Cardiac muscle cell (in vitro differentiated cells and primary cell): Measurements from ENCODE around the gene TRMT61A. TPM values are rescaled to one million over a fixed set of nuclear protein-coding genes. Genes with fewer than 3 reads are reported as not detected.

ENCODE experiments used
- DNase-seq, 2 donors: peaks; one replicate each; pipeline versions ENCODE4 v3.0.0 to v3.0.0-alpha.2; 2010 to 2017; ENCODE audit warnings: low read depth in 1 of 2, low spot score in 1 of 2
- H3K27ac ChIP-seq: fragments of 200-600 bp; sonication (generic); 2 replicates; pipeline ENCODE4 v1.5.1; 2016
- H3K27me3 ChIP-seq: fragments of 200-600 bp; sonication (generic); 2 replicates; pipeline ENCODE4 v1.6.0; 2016; ENCODE audit warnings: control low read depth
- H3K36me3 ChIP-seq: fragments of 200-600 bp; sonication (generic); 2 replicates; pipeline ENCODE4 v1.5.1; 2016; ENCODE audit warnings: control low read depth
- H3K4me1 ChIP-seq: fragments of 200-600 bp; sonication (generic); 2 replicates; pipeline ENCODE4 v1.8.1; 2017; ENCODE audit warnings: low read depth, mild to moderate bottlenecking, mixed run types
- H3K4me3 ChIP-seq: fragments of 200-600 bp; sonication (generic); 2 replicates; pipeline ENCODE4 v1.5.1; 2016; ENCODE audit warnings: mild to moderate bottlenecking
- H3K9me3 ChIP-seq: fragments of 200-600 bp; sonication (generic); 2 replicates; pipeline ENCODE4 v1.5.1; 2017; ENCODE audit warnings: low read depth, mild to moderate bottlenecking, control low read depth
- polyA plus RNA-seq: library from polyadenylated mRNA; unstranded; fragments of >200 nt; fragmentation: Nextera tagmentation; extraction: Ambion mirVana; gene quantifications from 2 replicates; pipeline ENCODE4 v1.2.1, GENCODE V29; 2016
- total RNA-seq: library from RNA; depleted of rRNA; stranded (reverse); fragments of >200 nt; gene quantifications from 2 replicates; pipeline ENCODE4 v1.2.3, GENCODE V29; 2016
- TF ChIP-seq, protein P1 (sequence below): IDR thresholded peaks from 2 replicates; pipeline ENCODE4 v1.5.1; 2012; ENCODE audit warnings: low read depth, mild to moderate bottlenecking, low read length

TRMT61A gene
- total and polyA plus RNA-seq, 2 experiments from 2014 or later, result 7.4 to 7.5 TPM

DNA sequence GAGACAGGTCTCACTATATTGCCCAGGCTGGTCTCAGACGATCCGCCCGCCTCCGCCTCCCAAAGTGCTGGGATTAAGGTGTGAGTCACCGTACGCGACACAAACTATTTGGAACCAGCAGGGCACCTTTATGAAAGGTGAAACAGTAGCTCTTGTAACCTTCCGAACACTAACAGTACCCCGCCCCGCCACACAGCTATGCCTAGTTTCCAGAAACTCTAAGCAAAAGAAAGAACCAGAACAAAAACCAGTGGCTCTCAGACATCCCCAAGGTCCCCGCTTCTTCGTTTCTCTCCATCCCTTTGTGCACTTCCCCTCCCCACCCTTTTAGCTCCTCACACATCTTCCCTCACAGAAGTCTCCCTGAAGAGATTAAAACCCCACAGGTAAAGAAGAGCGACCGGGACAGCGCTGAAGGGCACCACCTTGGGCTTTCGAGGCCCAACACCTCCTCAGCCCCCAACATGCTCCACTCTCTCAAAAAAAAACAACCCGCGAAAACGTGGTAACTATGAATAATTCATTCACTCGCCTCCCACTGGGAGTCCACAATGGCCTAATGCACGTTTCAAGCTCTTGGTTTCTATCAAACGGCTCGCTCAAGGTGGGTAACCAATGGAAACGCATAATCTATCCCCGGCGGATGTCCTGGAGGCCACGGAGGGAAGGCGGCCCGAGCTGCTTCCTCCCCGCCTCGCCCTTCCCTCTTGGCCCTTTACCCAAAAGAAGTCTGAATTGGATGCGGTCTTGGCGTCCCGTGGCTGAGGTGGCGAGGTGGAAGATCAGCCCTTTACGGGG, 32.6 kb downstream of the TRMT61A start:
- H3K4me1 ChIP-seq, result peaks cover 20% of the 10 kb centered on the region
- H3K9me3 ChIP-seq, result no peaks in the 10 kb centered on the region
- H3K27me3 ChIP-seq, result no peaks in the 10 kb centered on the region
- peak overlapping the region; percentile 99 for H3K27ac ChIP-seq
- DNase-seq, result peak; percentile 61 to 71
- TF ChIP-seq, protein P1, sequence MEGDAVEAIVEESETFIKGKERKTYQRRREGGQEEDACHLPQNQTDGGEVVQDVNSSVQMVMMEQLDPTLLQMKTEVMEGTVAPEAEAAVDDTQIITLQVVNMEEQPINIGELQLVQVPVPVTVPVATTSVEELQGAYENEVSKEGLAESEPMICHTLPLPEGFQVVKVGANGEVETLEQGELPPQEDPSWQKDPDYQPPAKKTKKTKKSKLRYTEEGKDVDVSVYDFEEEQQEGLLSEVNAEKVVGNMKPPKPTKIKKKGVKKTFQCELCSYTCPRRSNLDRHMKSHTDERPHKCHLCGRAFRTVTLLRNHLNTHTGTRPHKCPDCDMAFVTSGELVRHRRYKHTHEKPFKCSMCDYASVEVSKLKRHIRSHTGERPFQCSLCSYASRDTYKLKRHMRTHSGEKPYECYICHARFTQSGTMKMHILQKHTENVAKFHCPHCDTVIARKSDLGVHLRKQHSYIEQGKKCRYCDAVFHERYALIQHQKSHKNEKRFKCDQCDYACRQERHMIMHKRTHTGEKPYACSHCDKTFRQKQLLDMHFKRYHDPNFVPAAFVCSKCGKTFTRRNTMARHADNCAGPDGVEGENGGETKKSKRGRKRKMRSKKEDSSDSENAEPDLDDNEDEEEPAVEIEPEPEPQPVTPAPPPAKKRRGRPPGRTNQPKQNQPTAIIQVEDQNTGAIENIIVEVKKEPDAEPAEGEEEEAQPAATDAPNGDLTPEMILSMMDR, result no peak
- H3K4me3 ChIP-seq, result peak overlapping the region; percentile 81
- H3K36me3 ChIP-seq, result peaks cover 21% of the 10 kb centered on the region

DNA sequence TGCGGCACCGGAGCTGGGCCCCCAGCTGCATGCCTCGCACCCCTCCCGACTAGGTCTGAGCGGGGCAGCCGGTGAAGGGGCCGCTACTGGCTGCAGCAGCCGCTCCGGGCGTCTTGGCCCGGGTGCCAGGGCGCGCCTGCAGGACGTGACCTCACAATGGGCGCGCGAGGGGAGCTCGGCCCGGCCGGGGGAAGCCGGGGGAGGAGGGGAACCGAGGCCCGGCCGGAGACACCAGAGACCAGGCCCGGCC, 33.1 kb downstream of the TRMT61A start:
- H3K9me3 ChIP-seq, result no peaks in the 10 kb centered on the region
- H3K4me3 ChIP-seq, result peak overlapping the region; percentile 81
- TF ChIP-seq, protein P1, result no peak
- H3K27me3 ChIP-seq, result no peaks in the 10 kb centered on the region
- DNase-seq, result peak; percentile 64 to 70
- H3K27ac ChIP-seq, result peak overlapping the region; percentile 99
- H3K4me1 ChIP-seq, result peaks cover 16% of the 10 kb centered on the region
- peaks cover 21% of the 10 kb centered on the region for H3K36me3 ChIP-seq

DNA sequence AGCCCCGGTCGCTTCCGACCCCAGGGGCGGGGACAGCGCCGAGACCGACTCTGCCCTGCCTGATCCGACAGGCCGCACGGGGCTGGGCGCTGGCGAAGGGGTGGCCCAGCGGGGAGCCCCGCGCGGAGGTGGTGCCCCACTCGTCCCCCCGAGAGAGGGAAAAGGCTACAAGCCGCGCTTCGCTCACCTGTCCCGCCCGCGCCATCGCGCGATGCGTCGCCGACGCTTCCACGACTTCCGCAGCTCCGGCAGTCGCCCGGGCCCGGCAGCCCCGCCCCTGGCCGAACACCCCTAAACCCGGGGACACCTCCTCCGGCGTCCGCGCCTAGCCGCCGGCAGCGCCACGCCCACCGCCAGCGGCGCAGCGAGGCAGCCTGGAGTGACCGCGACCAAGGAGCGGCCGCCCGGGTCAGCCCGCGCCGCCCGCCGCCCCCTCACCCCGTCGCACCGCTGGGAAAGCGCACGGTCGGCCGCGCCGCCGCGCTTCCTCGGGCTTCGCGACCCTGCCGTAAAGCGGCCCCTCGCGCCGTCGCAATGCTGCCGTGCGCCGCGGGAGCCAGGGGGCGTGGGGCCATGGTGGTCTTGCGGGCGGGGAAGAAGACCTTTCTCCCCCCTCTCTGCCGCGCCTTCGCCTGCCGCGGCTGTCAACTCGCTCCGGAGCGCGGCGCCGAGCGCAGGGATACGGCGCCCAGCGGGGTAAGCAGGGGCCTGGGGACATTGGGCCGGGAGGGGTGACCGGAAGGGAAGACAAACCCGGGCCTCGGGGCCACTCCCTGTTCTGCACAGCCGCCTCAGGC, 33.6 kb downstream of the TRMT61A start, which contains the start of the genes BAG5 and COA8:
Gene BAG5, minus strand, starts transcription at position 229 of the 797 bp plus-strand sequence. CDS start 1,493 bp downstream, outside the sequence.
Gene COA8, plus strand, starts transcription at position 532 of the 797 bp plus-strand sequence. Its CDS starts 42 bp downstream, at position 574.
- TF ChIP-seq, protein P1, result no peak
- no peaks in the 10 kb centered on the region for H3K27me3 ChIP-seq
- H3K27ac ChIP-seq, result peak within 1 kb of the TSS; percentile 99
- H3K4me3 ChIP-seq, result peak within 1 kb of the TSS; percentile 81
- peaks cover 21% of the 10 kb centered on the region for H3K36me3 ChIP-seq
- peak; percentile 86 to 92 for DNase-seq
- no peaks in the 10 kb centered on the region for H3K9me3 ChIP-seq
- peaks cover 16% of the 10 kb centered on the region for H3K4me1 ChIP-seq

DNA sequence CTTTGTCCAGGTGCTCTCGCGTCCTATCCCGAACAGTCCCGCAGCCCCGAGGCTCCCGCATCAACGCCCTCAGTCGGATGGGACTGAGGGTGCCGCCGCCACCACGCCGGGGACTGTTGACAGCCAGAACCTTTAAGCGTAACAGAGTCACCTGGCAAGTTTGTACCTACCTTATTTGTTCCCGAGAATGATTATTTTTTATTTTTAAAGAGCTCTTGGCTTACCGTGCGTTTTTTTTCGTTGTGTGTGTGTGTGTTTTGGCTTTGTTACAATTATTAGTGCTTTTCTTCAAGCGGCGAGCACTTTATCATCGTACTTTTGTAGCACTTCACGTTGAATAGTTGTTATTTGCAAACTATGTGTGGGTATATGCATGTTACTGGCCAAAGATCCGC, 34.2 kb downstream of the TRMT61A start:
- no peaks in the 10 kb centered on the region for H3K27me3 ChIP-seq
- H3K9me3 ChIP-seq, result no peaks in the 10 kb centered on the region
- H3K4me1 ChIP-seq, result peaks cover 16% of the 10 kb centered on the region
- peaks cover 21% of the 10 kb centered on the region for H3K36me3 ChIP-seq
- peak overlapping the region; percentile 81 for H3K4me3 ChIP-seq
- TF ChIP-seq, protein P1, result no peak
- DNase-seq, result no peak
- peak overlapping the region; percentile 99 for H3K27ac ChIP-seq

DNA sequence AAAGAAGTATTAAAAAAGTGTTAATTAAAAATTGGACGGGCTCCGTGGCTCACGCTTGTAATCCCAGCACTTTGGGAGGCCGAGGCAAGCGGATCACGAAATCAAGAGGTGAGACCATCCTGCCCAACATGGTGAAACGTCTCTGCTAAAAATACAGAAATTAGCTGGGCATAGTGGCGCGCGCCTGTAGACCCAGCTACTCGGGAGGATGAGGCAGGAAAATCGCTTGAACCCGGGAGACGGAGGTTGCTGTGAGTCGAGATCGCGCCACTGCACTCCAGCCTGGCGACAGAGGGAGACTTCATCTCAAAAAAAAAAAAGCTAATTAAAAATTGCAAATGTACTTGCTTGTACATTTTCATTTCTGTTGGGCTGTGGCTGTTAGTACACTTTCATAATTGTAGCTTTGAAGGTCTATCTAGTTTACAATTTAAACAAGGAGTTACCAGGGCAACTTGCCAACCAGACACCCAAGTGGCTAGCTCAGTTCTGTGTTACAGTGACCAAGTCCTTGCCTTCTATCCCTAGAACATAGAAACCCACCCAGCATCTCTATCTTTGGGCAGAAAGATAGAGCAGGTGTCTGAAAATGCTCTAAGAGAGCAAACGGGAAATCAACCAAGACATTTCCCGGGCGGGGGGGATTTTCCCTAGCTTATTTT, 35.0 kb downstream of the TRMT61A start:
- H3K4me1 ChIP-seq, result peaks cover 16% of the 10 kb centered on the region
- peaks cover 16% of the 10 kb centered on the region for H3K36me3 ChIP-seq
- H3K27me3 ChIP-seq, result no peaks in the 10 kb centered on the region
- no peak overlapping the region for H3K27ac ChIP-seq
- TF ChIP-seq, protein P1, result no peak
- DNase-seq, result no peak
- H3K9me3 ChIP-seq, result no peaks in the 10 kb centered on the region
- H3K4me3 ChIP-seq, result peak overlapping the region; percentile 81
